Ramos (cell line): Measurements from ENCODE around the gene DIPK2B.

Source experiments
- in situ Hi-C: fragments of 300-500 bp; cut with MboI; formaldehyde crosslinking; loops from one replicate; pipeline ENCODE4 v1.14.3; 2022; ENCODE audit warnings: low sequenced_read_pairs; ENCODE audit not compliant: unreplicated experiment

Gene DIPK2B

GRCh38 chrX:45164021-45164621, 36.6 kb downstream of the DIPK2B start:
- in situ Hi-C loops, result no loop called here

DNA sequence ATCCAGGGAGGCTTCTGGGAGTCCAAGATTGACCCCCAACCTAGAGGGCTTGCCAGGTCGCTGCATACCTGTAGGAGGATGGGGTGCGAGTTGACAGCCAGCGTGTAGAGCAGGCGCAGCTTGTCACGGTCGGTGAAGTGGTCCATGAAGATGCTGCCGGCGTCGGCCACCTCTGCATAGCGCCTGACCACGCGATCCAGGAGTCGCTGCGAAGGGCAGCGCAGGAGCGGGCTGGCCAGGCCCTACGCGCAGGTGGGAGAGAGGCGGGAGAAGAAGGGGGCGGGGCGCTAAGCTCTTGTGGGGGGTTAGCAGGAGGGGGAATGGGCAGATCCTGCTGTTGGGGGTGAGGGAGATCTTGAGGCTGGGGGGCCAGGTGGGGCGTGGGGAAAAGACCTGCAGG, 43.0 kb downstream of the DIPK2B start:
- in situ Hi-C loops, result no loop called here

- in situ Hi-C loops, result no loop called here
Observed at GRCh38 chrX:45154462-45154861, 46.2 kb downstream of the DIPK2B start.

GRCh38 chrX:45154033-45154360, 46.7 kb downstream of the DIPK2B start:
- in situ Hi-C loops, result no loop called here
